ENCODE results near the gene GSK3A.

DNA sequence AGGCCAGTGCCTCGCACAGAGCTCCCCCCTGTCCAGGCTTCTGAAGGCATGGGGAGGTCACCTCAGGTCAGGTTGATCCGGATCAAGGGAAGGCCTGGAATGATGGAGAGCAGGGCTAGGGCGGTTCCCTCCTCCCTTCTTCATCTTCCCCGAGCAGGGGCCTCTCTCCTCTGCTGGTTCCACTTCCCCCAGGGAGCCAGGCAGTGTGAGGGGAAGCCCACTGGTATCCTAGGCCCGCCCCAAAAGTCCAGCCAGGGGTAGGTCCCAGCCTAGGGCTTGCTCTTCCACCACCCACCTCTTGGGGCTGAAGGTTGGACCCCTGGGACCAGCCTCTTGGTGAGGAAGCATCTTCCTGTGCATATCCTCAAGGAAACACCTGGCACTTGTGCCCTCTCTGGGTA, 43.1 kb upstream of the GSK3A start:
- TF ChIP-seq, protein P1, sequence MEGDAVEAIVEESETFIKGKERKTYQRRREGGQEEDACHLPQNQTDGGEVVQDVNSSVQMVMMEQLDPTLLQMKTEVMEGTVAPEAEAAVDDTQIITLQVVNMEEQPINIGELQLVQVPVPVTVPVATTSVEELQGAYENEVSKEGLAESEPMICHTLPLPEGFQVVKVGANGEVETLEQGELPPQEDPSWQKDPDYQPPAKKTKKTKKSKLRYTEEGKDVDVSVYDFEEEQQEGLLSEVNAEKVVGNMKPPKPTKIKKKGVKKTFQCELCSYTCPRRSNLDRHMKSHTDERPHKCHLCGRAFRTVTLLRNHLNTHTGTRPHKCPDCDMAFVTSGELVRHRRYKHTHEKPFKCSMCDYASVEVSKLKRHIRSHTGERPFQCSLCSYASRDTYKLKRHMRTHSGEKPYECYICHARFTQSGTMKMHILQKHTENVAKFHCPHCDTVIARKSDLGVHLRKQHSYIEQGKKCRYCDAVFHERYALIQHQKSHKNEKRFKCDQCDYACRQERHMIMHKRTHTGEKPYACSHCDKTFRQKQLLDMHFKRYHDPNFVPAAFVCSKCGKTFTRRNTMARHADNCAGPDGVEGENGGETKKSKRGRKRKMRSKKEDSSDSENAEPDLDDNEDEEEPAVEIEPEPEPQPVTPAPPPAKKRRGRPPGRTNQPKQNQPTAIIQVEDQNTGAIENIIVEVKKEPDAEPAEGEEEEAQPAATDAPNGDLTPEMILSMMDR (IDR thresholded peaks at IDR 0.05): no peak
- TF ChIP-seq POLR2AphosphoS5 (IDR thresholded peaks at IDR 0.05; ENCODE audit: low read depth, low read length) (no peak), SIN3A (IDR thresholded peaks at IDR 0.05; ENCODE audit: borderline replicate concordance, insufficient read depth, low read depth, low read length) (no peak)
- TF ChIP-seq, protein P2, sequence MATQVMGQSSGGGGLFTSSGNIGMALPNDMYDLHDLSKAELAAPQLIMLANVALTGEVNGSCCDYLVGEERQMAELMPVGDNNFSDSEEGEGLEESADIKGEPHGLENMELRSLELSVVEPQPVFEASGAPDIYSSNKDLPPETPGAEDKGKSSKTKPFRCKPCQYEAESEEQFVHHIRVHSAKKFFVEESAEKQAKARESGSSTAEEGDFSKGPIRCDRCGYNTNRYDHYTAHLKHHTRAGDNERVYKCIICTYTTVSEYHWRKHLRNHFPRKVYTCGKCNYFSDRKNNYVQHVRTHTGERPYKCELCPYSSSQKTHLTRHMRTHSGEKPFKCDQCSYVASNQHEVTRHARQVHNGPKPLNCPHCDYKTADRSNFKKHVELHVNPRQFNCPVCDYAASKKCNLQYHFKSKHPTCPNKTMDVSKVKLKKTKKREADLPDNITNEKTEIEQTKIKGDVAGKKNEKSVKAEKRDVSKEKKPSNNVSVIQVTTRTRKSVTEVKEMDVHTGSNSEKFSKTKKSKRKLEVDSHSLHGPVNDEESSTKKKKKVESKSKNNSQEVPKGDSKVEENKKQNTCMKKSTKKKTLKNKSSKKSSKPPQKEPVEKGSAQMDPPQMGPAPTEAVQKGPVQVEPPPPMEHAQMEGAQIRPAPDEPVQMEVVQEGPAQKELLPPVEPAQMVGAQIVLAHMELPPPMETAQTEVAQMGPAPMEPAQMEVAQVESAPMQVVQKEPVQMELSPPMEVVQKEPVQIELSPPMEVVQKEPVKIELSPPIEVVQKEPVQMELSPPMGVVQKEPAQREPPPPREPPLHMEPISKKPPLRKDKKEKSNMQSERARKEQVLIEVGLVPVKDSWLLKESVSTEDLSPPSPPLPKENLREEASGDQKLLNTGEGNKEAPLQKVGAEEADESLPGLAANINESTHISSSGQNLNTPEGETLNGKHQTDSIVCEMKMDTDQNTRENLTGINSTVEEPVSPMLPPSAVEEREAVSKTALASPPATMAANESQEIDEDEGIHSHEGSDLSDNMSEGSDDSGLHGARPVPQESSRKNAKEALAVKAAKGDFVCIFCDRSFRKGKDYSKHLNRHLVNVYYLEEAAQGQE (IDR thresholded peaks at IDR 0.05; ENCODE audit: insufficient read depth in 1 of 2, low read depth in 2 of 2, low read length in 1 of 2): no peak

Data from Panc1 (cell line).